HepG2 (cell line): Measurements from ENCODE around the gene NUDT22. TPM values are rescaled to one million over a fixed set of nuclear protein-coding genes. Genes with fewer than 3 reads are reported as not detected.
A peak's percentile ranks its signal among the peaks of the same experiment; 100 is the strongest.

Source experiments
- ARID4A ChIP-seq: sonication (generic); formaldehyde crosslinking; IDR thresholded peaks from 2 replicates; pipeline ENCODE4 v1.5.0; 2020; ENCODE audit warnings: mild to moderate bottlenecking, missing genetic modification reagents, borderline replicate concordance
- ESRRA ChIP-seq: sonication (generic); formaldehyde crosslinking; IDR thresholded peaks from 2 replicates; pipeline ENCODE4 v1.5.1; 2020; ENCODE audit warnings: mild to moderate bottlenecking, low read depth, missing genetic modification reagents
- ETV5 ChIP-seq: IDR thresholded peaks from 2 replicates; pipeline ENCODE4 v1.6.1; 2018; ENCODE audit warnings: missing biosample characterization, missing genetic modification reagents, inconsistent platforms, borderline replicate concordance
- GTF2F1 ChIP-seq: fragments of 150-350 bp; IDR thresholded peaks from 2 replicates; pipeline ENCODE4 v1.6.1; 2014; ENCODE audit warnings: low read length
- IRF2 ChIP-seq: IDR thresholded peaks from 2 replicates; pipeline ENCODE4 v1.6.1; 2018; ENCODE audit warnings: missing genetic modification reagents, missing compliant biosample characterization
- MIER2 ChIP-seq: IDR thresholded peaks from 2 replicates; pipeline ENCODE4 v1.6.1; 2016; ENCODE audit warnings: missing biosample characterization, missing genetic modification reagents
- MXD1 ChIP-seq: sonication (generic); formaldehyde crosslinking; IDR thresholded peaks from 2 replicates; pipeline ENCODE4 v1.4.0; 2020; ENCODE audit warnings: mild to moderate bottlenecking, missing genetic modification reagents
- NFE2 ChIP-seq: sonication (generic); formaldehyde crosslinking; IDR thresholded peaks from 2 replicates; pipeline ENCODE4 v1.4.0; 2020; ENCODE audit warnings: missing genetic modification reagents
- REL ChIP-seq: sonication (generic); formaldehyde crosslinking; conservative IDR thresholded peaks from 2 replicates; pipeline ENCODE4 v1.8.0; 2022; ENCODE audit warnings: mild to moderate bottlenecking, missing genetic modification reagents, moderate library complexity
- STAT6 ChIP-seq: sonication (generic); formaldehyde crosslinking; IDR thresholded peaks from 2 replicates; pipeline ENCODE4 v1.4.0; 2020; ENCODE audit warnings: missing genetic modification reagents, mild to moderate bottlenecking, borderline replicate concordance
- ZC3H13 ChIP-seq: sonication (generic); formaldehyde crosslinking; IDR thresholded peaks from 2 replicates; pipeline ENCODE4 v1.8.1; 2023; ENCODE audit warnings: mild to moderate bottlenecking, missing genetic modification reagents, moderate library complexity
- ZNF136 ChIP-seq: sonication (generic); formaldehyde crosslinking; IDR thresholded peaks from 2 replicates; pipeline ENCODE4 v1.8.1; 2022; ENCODE audit warnings: low read depth, mild to moderate bottlenecking, moderate library complexity, missing genetic modification reagents
- ZNF367 ChIP-seq: sonication (generic); formaldehyde crosslinking; IDR thresholded peaks from 2 replicates; pipeline ENCODE4 v1.4.0; 2020; ENCODE audit warnings: missing genetic modification reagents, borderline replicate concordance
- ZNF609 ChIP-seq: sonication (generic); formaldehyde crosslinking; IDR thresholded peaks from 2 replicates; pipeline ENCODE4 v1.4.0; 2020; ENCODE audit warnings: mild to moderate bottlenecking, missing genetic modification reagents, borderline replicate concordance
- polyA plus RNA-seq, 8 experiments: library from polyadenylated mRNA; depleted of rRNA in 3 of 8; stranded (reverse) in 7 of 8; unstranded in 1 of 8; fragments of >200 nt; fragmentation: Illumina TruSeq in 4 of 8; extraction: Trizol in 4 of 8; gene quantifications; 2 replicates each; pipeline versions ENCODE4 v1.2.1 to v1.2.3, GENCODE V29; 2011 to 2016; ENCODE audit warnings: low read depth in 4 of 8, missing spikeins in 1 of 8, mixed read lengths in 1 of 8; ENCODE audit not compliant: insufficient read depth in 1 of 8
- total RNA-seq, 5 experiments: library from RNA; depleted of rRNA; stranded (reverse); fragments of >200 nt; fragmentation: Illumina TruSeq; extraction: Trizol; gene quantifications; 2 replicates each; pipeline ENCODE4 v1.2.3, GENCODE V29; 2016; ENCODE audit warnings: low read depth in 1 of 5

The NUDT22 gene
- total and polyA plus RNA-seq, 2 of the 13 experiments (the other 11 are each of a cell fraction or from before 2014, with no cell fraction given), result 33.5 to 39.8 TPM

GRCh38 chr11:64268893-64269539 is 42.9 kb downstream of the NUDT22 start (continued):
- no peak for TF ChIP-seq ZNF609 (CRISPR knock-in tag)
- no peak for TF ChIP-seq ZNF367
- no peak for TF ChIP-seq ZC3H13
- no peak for TF ChIP-seq ZNF136 (CRISPR knock-in tag)
- TF ChIP-seq IRF2 (CRISPR knock-in tag), result 0 out of 2 replicates have a peak, but pooled peaks have one; percentile 27
- no peak; the same call in 1 of the 2 replicates for TF ChIP-seq MIER2 (CRISPR knock-in tag)
- TF ChIP-seq ESRRA (CRISPR knock-in tag), result no peak
- peak; percentile 73 for TF ChIP-seq ETV5 (CRISPR knock-in tag)
- no peak for TF ChIP-seq REL (CRISPR knock-in tag)
- TF ChIP-seq ARID4A, result no peak
- TF ChIP-seq STAT6 (CRISPR knock-in tag), result no peak
- TF ChIP-seq NFE2 (CRISPR knock-in tag), result no peak
- TF ChIP-seq MXD1, result 0 out of 2 replicates have a peak, but pooled peaks have one; percentile 39
- no peak for TF ChIP-seq GTF2F1
